Measurements from ENCODE around the gene TBRG4.
A peak's percentile ranks its signal among the peaks of the same experiment; 100 is the strongest.

The TBRG4 gene

GRCh38 chr7:45147858-45148652 lies 36.6 kb upstream of the TBRG4 start:
- intact Hi-C loops (cut with DNase I; ENCODE audit: low total_unique reads): no loop called here

GRCh38 chr7:45146531-45147379 lies 35.3 kb upstream of the TBRG4 start:
- peaks cover 0 to 32% of the 10 kb centered on the region in 2 donors for H3K27me3 ChIP-seq
- no peak overlapping the region for H3K27ac ChIP-seq
- no peaks in the 10 kb centered on the region for H3K4me1 ChIP-seq
- no peaks in the 10 kb centered on the region for H3K36me3 ChIP-seq
- H3K9me3 ChIP-seq: no peaks in the 10 kb centered on the region
- no peak for TF ChIP-seq CTCF (IDR thresholded peaks at IDR 0.05)
- intact Hi-C loops (cut with DNase I; ENCODE audit: low total_unique reads): no loop called here
- no peak overlapping the region for H3K4me3 ChIP-seq
- DNase-seq: peak in 1 of 2 donors; percentile 59

More at GRCh38 chr7:45147858-45148652, 36.6 kb upstream of the TBRG4 start:
- no peaks in the 10 kb centered on the region for H3K9me3 ChIP-seq
- no peaks in the 10 kb centered on the region for H3K4me1 ChIP-seq
- no peaks in the 10 kb centered on the region for H3K36me3 ChIP-seq
- peak in 1 of 2 donors; percentile 62 for DNase-seq
- H3K27me3 ChIP-seq: peaks cover 0 to 32% of the 10 kb centered on the region in 2 donors
- H3K4me3 ChIP-seq: no peak overlapping the region
- H3K27ac ChIP-seq: no peak overlapping the region
- TF ChIP-seq CTCF (IDR thresholded peaks at IDR 0.05): no peak

GRCh38 chr7:45145881-45146280 lies 34.4 kb upstream of the TBRG4 start:
- no peaks in the 10 kb centered on the region for H3K9me3 ChIP-seq
- peaks cover 0 to 30% of the 10 kb centered on the region in 2 donors for H3K27me3 ChIP-seq
- no peak for TF ChIP-seq CTCF (IDR thresholded peaks at IDR 0.05)

GRCh38 chr7:45143616-45144015 lies 32.1 kb upstream of the TBRG4 start:
- H3K27me3 ChIP-seq: peaks cover 0 to 29% of the 10 kb centered on the region in 2 donors
- no peak for TF ChIP-seq CTCF (IDR thresholded peaks at IDR 0.05)
- H3K9me3 ChIP-seq: no peaks in the 10 kb centered on the region
- no peak overlapping the region for H3K4me3 ChIP-seq
- no peak for DNase-seq
- no peaks in the 10 kb centered on the region for H3K4me1 ChIP-seq
- intact Hi-C loops (cut with DNase I; ENCODE audit: low total_unique reads): no loop called here
- H3K27ac ChIP-seq: no peak overlapping the region
- H3K36me3 ChIP-seq: no peaks in the 10 kb centered on the region

More at GRCh38 chr7:45145881-45146280, 34.4 kb upstream of the TBRG4 start:
- Histone ChIP-seq H3K36me3 (no peaks in the 10 kb centered on the region), H3K4me1 (no peaks in the 10 kb centered on the region), H3K4me3 (no peak overlapping the region), H3K27ac (no peak overlapping the region)
- peak in 1 of 2 donors; percentile 41 for DNase-seq
- intact Hi-C loops (cut with DNase I; ENCODE audit: low total_unique reads): no loop called here

- intact Hi-C loops (cut with DNase I; ENCODE audit: low total_unique reads): no loop called here
- Histone ChIP-seq H3K36me3 (no peaks in the 10 kb centered on the region), H3K4me3 (no peak overlapping the region), H3K27ac (no peak overlapping the region), H3K4me1 (no peaks in the 10 kb centered on the region), H3K9me3 (no peaks in the 10 kb centered on the region), H3K27me3 (peaks cover 0 to 14% of the 10 kb centered on the region in 2 donors)
- TF ChIP-seq CTCF (IDR thresholded peaks at IDR 0.05): no peak
- no peak for DNase-seq
These were observed 29.3 kb upstream of the TBRG4 start for GRCh38 chr7:45140827-45141226.
